Left ventricle myocardium inferior (tissue), 1 donor: Measurements from ENCODE around the gene PKNOX1. TPM values are rescaled to one million over a fixed set of nuclear protein-coding genes. Genes with fewer than 3 reads are reported as not detected.

Source experiments
- DNase-seq: peaks from one replicate; pipeline ENCODE4 v3.0.0-alpha.2; 2020
- H3K27ac ChIP-seq: fragments of 200-600 bp; replicated peaks from 2 replicates; pipeline ENCODE4 v1.8.0; 2021
- H3K27me3 ChIP-seq: fragments of 200-600 bp; 2 replicates; pipeline ENCODE4 v1.8.0; 2021; ENCODE audit warnings: low read depth
- H3K36me3 ChIP-seq: fragments of 200-600 bp; 2 replicates; pipeline ENCODE4 v1.8.0; 2021
- H3K4me1 ChIP-seq: fragments of 200-600 bp; 2 replicates; pipeline ENCODE4 v1.8.0; 2021
- H3K4me3 ChIP-seq: fragments of 200-600 bp; 2 replicates; pipeline ENCODE4 v1.8.0; 2021; ENCODE audit warnings: mild to moderate bottlenecking, moderate library complexity
- H3K9me3 ChIP-seq: fragments of 200-600 bp; replicated peaks from 2 replicates; pipeline ENCODE4 v1.8.0; 2021
- intact Hi-C: fragments of 100-400 bp; cut with micrococcal nuclease; formaldehyde crosslinking; loops from one replicate; pipeline ENCODE4 v1.11.0; 2022
- total RNA-seq: library from RNA; stranded (reverse); fragmentation: NEBNext Ultra II Directional; extraction: Animal tissue kit (Norgen Biotek cat#: 25700); gene quantifications from one replicate; pipeline ENCODE4 v1.2.1, GENCODE V29; 2021
- TF ChIP-seq, protein P1 (sequence below): fragments of 200-600 bp; IDR thresholded peaks from 2 replicates; pipeline ENCODE4 v1.8.0; 2021; ENCODE audit warnings: antibody characterized with exemption, mild to moderate bottlenecking, borderline replicate concordance
- donor health status: DM: no; HTN: yes; CAD: no; lungs with severe emphysema.

The PKNOX1 gene
- total RNA-seq, 1 donor from 2014 or later, result 9.7 TPM

DNA sequence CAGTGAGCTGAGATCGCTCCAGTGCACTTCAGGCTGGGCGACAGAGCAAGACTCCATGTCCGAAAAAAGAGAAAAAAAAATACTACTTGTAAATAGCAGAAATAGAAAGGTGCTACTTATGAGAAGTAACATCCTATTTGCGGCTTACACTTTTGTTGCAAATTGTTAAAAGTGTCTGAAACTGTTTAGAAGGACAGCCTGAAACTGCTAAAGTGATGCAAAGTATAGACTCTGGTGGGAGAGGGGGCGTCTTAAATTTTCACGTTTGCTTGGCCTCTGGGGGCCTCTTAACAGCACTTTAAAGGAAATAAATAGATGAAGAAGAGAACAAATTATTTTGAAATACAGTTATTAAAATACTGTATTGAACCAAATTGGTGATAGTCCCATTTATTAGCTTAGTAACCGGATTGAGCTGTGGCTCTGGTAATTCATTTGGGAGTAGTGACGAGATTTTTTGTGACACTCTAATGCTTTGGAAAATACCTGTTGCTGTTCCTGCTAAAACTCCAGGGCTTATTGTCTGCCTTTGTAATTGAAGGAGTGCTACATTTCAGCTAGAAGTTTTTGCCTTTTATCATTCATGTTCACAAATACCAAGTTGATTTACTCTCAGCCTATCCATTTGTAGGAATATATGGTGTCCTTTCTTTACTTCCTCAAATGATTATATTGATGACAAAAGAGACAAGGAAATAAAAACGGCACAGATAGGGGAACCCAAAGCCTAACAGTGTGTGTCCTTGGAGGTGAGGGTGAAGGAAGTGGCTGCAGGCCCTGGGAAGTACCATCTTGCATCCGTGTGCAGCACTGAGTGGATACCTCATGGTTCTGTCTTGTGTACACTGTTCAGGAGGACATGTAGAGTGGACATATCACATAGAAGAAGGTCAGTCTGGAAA is 6.2 kb downstream of the PKNOX1 start:
- no peak for DNase-seq
- intact Hi-C loops, result no loop called here
- Histone ChIP-seq H3K4me1 (peaks cover 31% of the 10 kb centered on the region), H3K4me3 (no peak overlapping the region), H3K27ac (no peak overlapping the region), H3K27me3 (no peaks in the 10 kb centered on the region), H3K36me3 (no peaks in the 10 kb centered on the region), H3K9me3 (no peaks in the 10 kb centered on the region)
- TF ChIP-seq, protein P1, sequence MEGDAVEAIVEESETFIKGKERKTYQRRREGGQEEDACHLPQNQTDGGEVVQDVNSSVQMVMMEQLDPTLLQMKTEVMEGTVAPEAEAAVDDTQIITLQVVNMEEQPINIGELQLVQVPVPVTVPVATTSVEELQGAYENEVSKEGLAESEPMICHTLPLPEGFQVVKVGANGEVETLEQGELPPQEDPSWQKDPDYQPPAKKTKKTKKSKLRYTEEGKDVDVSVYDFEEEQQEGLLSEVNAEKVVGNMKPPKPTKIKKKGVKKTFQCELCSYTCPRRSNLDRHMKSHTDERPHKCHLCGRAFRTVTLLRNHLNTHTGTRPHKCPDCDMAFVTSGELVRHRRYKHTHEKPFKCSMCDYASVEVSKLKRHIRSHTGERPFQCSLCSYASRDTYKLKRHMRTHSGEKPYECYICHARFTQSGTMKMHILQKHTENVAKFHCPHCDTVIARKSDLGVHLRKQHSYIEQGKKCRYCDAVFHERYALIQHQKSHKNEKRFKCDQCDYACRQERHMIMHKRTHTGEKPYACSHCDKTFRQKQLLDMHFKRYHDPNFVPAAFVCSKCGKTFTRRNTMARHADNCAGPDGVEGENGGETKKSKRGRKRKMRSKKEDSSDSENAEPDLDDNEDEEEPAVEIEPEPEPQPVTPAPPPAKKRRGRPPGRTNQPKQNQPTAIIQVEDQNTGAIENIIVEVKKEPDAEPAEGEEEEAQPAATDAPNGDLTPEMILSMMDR, result no peak

GRCh38 chr21:42981214-42981523 is 6.8 kb downstream of the PKNOX1 start:
- TF ChIP-seq, protein P1, result no peak
- Histone ChIP-seq H3K4me1 (peaks cover 25% of the 10 kb centered on the region), H3K4me3 (no peak overlapping the region), H3K9me3 (no peaks in the 10 kb centered on the region), H3K27ac (no peak overlapping the region), H3K27me3 (no peaks in the 10 kb centered on the region), H3K36me3 (no peaks in the 10 kb centered on the region)
- intact Hi-C loops, result no loop called here
- DNase-seq, result no peak

GRCh38 chr21:42981862-42982261 is 7.5 kb downstream of the PKNOX1 start:
- TF ChIP-seq, protein P1, result no peak
- Histone ChIP-seq H3K4me3 (no peak overlapping the region), H3K27me3 (no peaks in the 10 kb centered on the region), H3K9me3 (no peaks in the 10 kb centered on the region), H3K4me1 (peaks cover 18% of the 10 kb centered on the region), H3K36me3 (no peaks in the 10 kb centered on the region), H3K27ac (no peak overlapping the region)
- intact Hi-C loops, result no loop called here
- no peak for DNase-seq

- intact Hi-C loops, result no loop called here
- H3K4me1 ChIP-seq, result peaks cover 14% of the 10 kb centered on the region
- H3K4me3 ChIP-seq, result no peak overlapping the region
- no peaks in the 10 kb centered on the region for H3K27me3 ChIP-seq
- no peak for DNase-seq
- no peak overlapping the region for H3K27ac ChIP-seq
- TF ChIP-seq, protein P1, result no peak
- no peaks in the 10 kb centered on the region for H3K9me3 ChIP-seq
- no peaks in the 10 kb centered on the region for H3K36me3 ChIP-seq
Measured at GRCh38 chr21:42983103-42983502, 8.7 kb downstream of the PKNOX1 start.

- peaks cover 14% of the 10 kb centered on the region for H3K4me1 ChIP-seq
- no peak overlapping the region for H3K27ac ChIP-seq
- no peaks in the 10 kb centered on the region for H3K27me3 ChIP-seq
- TF ChIP-seq, protein P1, result no peak
- intact Hi-C loops, result no loop called here
- H3K4me3 ChIP-seq, result no peak overlapping the region
- no peaks in the 10 kb centered on the region for H3K9me3 ChIP-seq
- DNase-seq, result no peak
- no peaks in the 10 kb centered on the region for H3K36me3 ChIP-seq
Measured at GRCh38 chr21:42983869-42984268, 9.5 kb downstream of the PKNOX1 start.
